GM23248 (cell line): Measurements from ENCODE around the gene GTPBP6.

Source experiments
- EZH2 ChIP-seq: fragments of 200-600 bp; sonication (generic); IDR thresholded peaks from 2 replicates; pipeline ENCODE4 v1.6.1; 2018; ENCODE audit warnings: antibody characterized with exemption, mild to moderate bottlenecking; ENCODE audit not compliant: insufficient read depth, poor library complexity, severe bottlenecking
- EZH2phosphoT487 ChIP-seq: fragments of 200-600 bp; sonication (generic); IDR thresholded peaks from 2 replicates; pipeline ENCODE4 v1.6.1; 2018; ENCODE audit warnings: antibody characterized with exemption, moderate library complexity, mild to moderate bottlenecking, low read depth; ENCODE audit not compliant: insufficient read depth

DNA sequence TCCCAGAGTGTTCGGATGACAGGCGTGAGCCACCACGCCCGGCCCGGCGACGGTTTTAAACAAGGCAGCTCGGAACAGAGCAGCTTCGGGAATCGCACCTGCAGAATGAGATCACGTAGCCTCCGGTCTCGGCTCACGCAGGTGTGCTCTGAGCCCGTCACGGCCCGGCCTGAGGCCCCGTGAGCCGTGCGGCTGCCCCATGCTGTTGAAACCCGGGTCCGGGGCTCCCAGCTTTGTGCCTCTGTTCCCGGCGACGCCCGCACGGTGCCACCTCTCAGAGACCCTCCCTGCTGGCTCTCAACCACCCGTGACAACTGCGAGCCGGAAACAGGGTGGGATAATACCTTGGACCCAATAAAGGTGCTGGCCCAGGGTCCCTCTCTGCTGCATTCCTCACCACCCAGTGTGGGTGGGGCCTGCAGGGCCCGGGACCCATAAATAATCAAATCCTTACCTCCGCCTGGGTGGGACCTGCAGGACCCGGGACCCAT, 50.8 kb downstream of the GTPBP6 start:
- TF ChIP-seq EZH2 (no peak), EZH2phosphoT487 (no peak)
